ENCODE data around the gene MSI2.
A peak's percentile ranks its signal among the peaks of the same experiment; 100 is the strongest.
"Not testable (repeated sequence)": the region's sequence is repeated elsewhere in the genome, so short reads cannot be mapped to it uniquely, and the experiment has no call there.

MSI2 gene

DNA sequence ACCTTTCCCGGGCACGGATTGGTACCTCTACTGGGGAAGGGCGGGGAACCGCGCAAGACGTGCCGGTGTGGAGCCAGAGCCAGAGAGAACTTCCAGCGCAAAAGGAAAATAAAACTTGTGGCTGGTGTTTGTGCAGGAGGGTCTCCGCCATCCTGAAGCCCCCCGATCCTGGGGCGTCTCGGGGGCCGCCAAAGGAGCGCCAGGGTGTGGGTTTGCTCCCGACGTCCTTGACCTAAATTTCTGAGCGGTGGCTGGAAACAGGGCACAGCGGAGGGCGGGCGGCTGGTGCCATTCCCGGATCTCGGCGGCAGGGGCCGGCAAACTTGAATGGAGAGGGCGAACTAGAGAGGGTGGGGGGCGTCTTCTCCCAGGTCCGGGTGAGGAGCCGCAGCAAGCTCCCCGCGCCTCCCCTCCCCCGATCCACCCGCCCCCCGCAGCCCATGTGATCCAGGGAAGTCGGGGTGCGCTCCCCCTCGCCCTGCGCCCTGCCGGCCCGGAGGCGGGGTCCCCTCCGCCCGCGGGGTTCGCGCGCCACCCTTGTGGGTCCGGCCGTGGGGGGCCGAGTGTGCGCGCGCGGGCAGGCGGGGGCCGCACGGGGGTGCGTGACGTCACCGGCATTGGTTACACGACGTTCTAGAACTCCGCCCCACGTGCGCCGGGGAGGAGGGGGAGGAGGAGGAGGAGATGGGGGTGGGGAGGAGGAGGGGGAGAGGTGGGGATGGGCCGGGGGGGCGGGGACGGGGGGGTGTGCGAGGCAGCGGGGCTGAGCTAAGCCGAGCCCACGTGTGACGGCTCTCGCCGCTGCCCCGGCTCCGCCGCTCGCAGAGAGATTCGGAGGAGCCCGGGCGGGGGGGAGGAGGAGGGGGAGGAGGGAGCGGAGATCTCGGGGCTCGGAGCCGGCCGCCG lies at the start of gene MSI2:
TSS of gene MSI2 (plus strand) at position 748 of the 906 bp plus-strand sequence. CDS start 220 bp downstream, outside the sequence.
- DNase-seq, result peak in 55 of 56 donors; percentile 42 to 96 (median 85)

DNA sequence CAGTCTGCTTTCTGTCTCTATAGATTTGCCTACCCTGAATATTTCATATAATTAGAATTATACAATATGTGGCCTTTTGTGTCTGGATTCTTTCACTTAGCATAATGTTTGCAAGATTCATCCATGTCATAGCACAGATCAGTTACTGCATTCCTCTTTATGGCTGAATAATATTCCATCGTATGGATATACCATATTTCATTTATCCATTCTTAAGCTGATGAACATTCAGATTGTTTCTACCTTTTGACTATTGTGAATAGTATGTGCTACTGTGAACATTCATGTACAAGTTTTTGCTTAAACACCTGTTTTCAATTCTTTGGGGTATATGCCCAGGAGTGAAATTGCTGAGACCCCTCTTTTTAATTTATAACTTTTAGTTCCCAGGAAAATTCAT lies 49.4 kb upstream of the MSI2 start:
- no peak for DNase-seq

DNA sequence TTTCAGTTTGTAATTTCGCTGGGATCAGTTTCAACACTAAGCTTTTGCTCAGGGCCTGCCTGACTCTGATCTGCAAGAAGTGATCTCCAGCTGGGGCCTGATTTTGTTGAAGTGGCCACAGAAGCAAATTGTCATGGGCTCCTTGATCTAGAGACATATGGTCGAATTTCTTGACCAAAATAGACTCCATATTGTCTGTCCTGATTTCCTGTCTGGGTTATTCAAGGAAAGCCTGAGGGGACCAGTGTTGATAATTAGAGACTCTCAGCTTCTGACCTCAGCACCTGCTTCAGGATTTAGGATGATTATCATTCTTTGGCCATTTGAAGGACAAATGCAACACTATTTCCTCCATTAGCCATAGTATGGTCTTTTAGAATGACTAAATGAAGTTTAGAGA lies 48.9 kb upstream of the MSI2 start:
- DNase-seq, result no peak

GRCh38 chr17:57210224-57210553 lies 46.1 kb upstream of the MSI2 start:
- no peak for DNase-seq

- DNase-seq, result no peak
Measured at GRCh38 chr17:57210972-57211411, 45.3 kb upstream of the MSI2 start.

DNA sequence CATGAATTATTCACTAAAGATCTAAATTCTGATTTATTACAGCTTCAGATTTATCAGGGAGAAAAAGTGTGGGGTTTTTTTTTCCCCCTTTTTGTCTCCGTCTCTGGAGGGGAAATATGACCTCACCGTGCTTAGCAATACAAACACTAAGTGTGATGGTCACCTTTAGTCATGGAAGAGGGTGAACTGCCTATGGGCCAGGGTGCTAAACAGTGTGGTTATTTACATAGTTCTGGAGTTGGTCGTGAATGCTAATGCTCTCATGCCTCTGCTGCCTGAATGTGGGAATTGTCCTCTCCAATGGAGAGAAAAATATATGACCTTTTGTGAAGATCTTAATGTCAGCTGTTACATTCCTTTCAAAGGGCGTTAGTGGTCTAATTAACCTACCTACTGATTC lies 44.8 kb upstream of the MSI2 start:
- no peak for DNase-seq

- no peak for DNase-seq
Measured at GRCh38 chr17:57213180-57213825, 43.0 kb upstream of the MSI2 start.

DNA sequence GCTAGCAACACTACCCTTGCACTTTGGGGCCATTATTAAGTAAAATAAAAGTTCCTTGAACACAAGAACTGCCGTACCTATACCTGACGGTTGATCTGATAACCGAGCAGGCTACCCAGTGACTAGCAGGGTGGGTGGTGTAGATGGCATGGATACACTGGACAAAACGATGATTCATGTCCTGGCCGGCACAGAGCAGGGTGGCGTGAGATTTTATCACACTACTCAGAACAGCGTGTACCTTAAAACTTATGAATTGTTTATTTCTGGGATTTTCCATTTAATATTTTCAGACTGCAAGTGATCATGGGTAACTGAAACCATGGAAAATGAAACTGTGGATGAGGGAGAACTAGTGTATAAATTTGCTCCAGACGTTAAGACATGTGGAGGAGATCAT lies 41.0 kb upstream of the MSI2 start:
- DNase-seq, result no peak

DNA sequence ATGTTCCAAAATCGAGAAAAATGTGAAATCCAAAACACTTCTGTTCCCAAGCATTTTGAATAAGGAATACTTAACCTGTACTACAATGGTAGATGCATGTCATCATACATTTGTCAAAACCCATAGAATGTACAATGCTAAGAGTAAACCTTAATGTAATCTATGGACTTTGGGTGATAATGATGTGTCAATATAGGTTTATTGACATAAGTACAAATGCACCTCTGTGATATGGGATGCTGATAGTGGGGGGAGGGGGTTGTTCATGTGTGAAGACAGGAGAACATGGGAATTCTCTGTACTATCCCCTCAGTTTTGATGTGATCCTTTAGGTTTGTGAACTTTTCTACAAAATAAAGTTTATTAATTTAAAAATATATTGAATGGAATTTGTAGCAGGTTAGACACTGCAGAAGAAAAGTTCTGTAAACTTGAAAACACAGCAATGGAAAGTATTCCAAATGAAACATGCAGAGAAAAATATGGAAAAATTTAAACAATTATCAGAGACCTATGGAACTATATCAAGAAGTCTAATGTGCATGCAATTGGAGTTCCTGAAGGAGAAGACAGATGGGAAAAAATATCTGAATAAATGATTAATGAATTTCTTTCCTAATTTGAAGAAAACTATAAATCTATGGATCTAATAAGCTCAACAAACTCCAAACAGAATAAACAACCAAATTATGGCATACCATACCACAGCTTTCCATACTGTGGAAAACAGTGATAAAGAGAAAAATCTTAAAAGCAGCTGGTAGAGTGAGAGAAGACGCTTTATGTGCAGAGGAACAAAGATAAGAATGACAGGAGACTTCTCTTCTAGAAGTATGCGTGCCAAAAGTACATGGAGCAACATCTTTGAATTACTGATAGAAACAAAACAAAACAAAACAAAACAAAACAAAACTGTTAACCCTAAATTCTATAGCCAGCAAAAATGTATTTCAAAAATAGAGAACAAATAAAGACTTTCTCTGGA lies 34.7 kb upstream of the MSI2 start:
- no peak for DNase-seq

DNA sequence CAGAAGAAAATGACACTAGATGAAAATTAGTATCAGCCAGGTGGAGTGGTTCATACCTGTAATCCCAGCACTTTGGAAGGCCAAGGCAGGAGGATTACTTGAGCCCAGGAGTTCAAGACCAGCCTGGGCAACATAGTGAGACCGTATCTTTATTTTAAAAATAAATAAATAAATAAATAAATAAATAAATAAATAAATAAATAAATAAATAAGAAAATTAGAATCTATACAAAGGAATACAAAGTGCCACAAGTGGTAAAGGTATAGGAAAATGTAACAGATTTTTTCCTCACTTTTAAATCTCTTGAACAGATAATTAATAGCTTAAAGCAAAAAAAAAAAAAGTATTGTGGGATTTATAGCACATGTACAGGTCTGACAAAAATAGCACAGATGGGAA lies 33.9 kb upstream of the MSI2 start:
- DNase-seq, result not testable (repeated sequence)

DNA sequence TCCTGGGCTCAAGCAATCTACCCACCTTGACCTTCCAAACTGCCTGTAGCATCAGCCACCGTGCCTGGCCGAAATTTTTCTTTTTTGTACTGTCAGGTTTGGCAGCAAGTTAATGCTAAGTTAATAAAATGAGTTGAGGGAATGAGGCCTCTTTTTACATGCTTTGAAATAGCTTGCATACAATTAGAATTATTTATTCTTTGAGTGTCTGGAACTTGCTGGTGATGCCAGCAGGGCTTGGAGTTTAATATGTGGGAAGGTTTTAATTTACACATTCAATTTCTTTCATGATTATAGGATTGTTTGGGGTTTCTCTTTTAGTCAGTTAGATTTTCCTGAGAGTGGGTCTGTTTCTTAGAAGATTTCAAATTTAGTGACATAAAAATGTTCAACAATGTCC lies 31.2 kb upstream of the MSI2 start:
- DNase-seq, result no peak

- DNase-seq, result no peak
Measured at GRCh38 chr17:57226793-57227192, 29.5 kb upstream of the MSI2 start.

DNA sequence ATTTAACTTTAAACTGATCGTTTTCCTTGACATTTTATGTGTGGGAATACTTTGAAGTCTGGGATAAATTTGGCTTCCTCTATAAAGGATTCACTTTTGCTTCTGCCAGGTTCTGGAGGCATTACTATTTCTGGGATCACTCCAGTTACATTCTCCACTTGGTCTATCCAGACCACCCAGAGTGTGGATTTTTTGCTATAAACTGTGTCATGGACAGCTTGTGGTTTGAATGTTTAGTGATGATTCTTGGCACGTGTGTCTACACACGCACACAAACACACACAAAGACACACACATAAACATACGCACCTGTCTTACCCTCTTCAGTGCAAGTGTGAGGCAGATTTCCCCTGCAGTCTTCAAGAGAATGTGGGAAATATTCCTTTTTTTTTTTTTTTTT lies 27.4 kb upstream of the MSI2 start:
- no peak for DNase-seq

DNA sequence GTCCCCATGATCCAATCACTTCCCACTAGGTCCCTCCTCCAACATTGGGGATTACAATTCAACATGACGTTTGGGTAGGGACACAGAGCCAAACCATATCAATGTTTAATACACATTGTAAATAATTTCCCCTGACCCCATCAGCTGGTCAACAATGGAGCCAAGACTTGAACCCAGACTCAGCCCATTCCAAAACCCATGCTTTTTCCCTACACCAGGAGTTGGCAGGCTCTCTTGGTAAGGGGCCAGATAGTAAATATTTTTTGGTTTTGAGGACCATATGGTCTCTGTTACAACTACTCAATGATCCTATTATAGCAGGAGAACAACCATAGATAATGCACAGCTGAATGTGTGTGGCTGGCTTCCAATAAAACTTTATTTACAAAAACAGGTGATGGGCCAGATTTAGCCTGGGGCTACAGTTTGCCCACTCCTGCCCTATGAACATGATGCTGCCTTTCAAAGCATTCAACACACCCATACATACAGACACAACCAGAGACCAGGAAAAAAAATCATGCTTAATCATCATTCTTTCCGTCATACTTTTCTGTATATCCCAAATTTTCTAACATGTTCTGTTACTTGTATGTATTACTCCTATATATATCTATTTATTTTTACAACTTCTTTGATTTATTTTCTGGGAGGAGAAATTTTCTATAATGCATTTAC lies 22.1 kb upstream of the MSI2 start:
- DNase-seq, result no peak

DNA sequence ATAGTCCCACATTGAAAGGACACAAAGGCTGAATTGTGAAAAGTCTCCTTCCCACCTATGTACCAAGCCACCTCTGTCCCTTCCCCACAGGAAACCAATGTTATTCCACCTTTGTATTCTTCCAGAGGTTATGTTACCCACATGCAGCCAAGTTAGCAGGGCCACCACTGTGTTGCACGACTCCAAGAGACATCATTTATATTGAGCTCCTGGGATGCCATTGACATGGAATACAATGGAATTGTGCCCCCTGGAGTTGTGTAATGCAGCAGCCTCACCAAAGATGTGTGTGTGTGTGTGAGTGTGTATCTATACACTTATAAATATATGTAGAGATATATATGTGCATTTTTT lies 21.6 kb upstream of the MSI2 start:
- DNase-seq, result no peak

DNA sequence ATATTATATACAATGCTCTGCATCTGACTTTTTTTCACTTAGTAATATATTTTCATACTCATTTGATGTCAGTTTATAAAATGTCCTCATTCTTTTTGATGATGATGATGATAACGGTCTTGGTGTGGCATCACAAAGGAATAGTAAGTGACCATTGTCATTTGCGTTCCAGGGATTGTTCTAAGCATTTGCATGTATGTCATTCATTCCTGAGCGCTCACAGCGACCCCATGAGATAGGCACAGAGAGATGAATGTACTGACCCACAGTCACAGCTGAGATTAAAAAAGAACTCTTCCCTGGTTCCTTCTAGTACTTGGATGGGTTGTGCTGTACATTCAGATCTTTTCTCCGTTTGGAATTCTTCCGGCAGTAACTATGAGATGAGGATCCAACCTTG lies 21.2 kb upstream of the MSI2 start:
- DNase-seq, result no peak

- DNase-seq, result no peak
Measured at GRCh38 chr17:57236686-57237299, 19.5 kb upstream of the MSI2 start.

- DNase-seq, result no peak
Measured at GRCh38 chr17:57240648-57241047, 15.7 kb upstream of the MSI2 start.

DNA sequence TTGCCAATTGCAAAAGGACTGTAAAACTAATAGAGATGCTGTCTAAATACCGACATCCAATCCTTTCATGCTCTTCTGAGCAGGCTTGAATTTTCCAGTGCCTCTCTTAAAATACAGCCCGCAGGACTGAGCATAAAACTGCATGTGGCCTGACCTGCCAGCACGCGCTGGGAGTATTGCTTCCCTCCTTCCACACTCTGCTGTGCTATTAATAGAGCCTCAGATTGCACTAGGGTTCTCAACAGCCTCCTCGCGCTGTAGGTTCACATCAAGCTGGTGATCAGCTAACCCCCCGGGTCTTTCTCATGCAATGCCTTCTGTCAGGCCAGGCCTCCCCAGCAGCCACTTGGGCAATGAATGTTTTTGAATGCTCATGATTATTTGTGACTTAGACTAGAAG lies 14.2 kb upstream of the MSI2 start:
- DNase-seq, result no peak

- DNase-seq, result peak in 33 of 56 donors; percentile 4 to 65 (median 27)
Measured at GRCh38 chr17:57243171-57243622, 13.1 kb upstream of the MSI2 start.

DNA sequence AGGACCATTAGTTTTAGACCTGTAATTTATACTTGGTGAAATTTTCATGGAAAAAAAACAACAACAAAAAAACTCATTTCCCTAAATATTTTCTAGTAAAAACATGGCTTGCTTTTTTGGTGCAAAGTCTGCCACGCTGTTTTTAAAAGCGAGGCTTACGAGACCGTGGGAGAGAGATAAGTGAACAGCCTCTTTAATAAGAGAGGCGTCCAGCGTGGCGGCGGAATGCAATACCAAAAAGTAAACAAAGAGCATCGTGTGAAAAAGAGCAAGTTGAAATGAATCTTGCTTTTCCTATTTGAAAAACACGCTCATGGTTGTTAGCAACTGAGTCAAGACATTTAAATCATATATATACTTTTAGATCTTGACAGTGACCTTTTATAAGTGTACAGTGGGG lies 10.5 kb upstream of the MSI2 start:
- no peak for DNase-seq

All from nucleus accumbens (tissue), 56 donors.